H1 (cell line): ENCODE data around the gene RIPOR3. TPM values are rescaled to one million over a fixed set of nuclear protein-coding genes. Genes with fewer than 3 reads are reported as not detected.

Experiments used
- BCL11A ChIP-seq, 2 experiments: IDR thresholded peaks; one replicate each; pipeline ENCODE4 v1.6.1; 2011; ENCODE audit warnings: low read depth in 2 of 2, low read length in 2 of 2, mild to moderate bottlenecking in 2 of 2
- CBX5 ChIP-seq: fragments of 300-800, 300-1000 bp; sonication (generic); IDR thresholded peaks from 2 replicates; pipeline ENCODE4 v1.7.1; 2016; ENCODE audit warnings: antibody characterized with exemption, low read length, low read depth
- CBX8 ChIP-seq: fragments of 300-800, 300-1000 bp; sonication (generic); IDR thresholded peaks from 2 replicates; pipeline ENCODE4 v1.7.1; 2016; ENCODE audit warnings: low read depth, low read length, borderline replicate concordance
- CHD7 ChIP-seq: fragments of 300-600 bp; sonication (generic); IDR thresholded peaks from 2 replicates; pipeline ENCODE4 v1.7.1; 2012; ENCODE audit warnings: low read length, moderate library complexity, mild to moderate bottlenecking, inconsistent platforms; ENCODE audit not compliant: insufficient replicate concordance
- CREB1 ChIP-seq: IDR thresholded peaks from 2 replicates; pipeline ENCODE4 v1.6.1; 2012; ENCODE audit warnings: inconsistent platforms
- HDAC2 ChIP-seq, 2 experiments: fragments of 300-600 bp in 1 of 2; sonication (generic) in 1 of 2; IDR thresholded peaks; 2 replicates each; pipeline ENCODE4 v1.6.1; 2011 to 2012; ENCODE audit warnings: low read depth in 2 of 2, low read length in 2 of 2, mild to moderate bottlenecking in 2 of 2, moderate library complexity in 2 of 2, borderline replicate concordance in 1 of 2, inconsistent platforms in 1 of 2
- NANOG ChIP-seq: IDR thresholded peaks from 2 replicates; pipeline ENCODE4 v1.6.1; 2011; ENCODE audit warnings: low read length, low read depth, mild to moderate bottlenecking, inconsistent platforms; ENCODE audit not compliant: insufficient read depth, poor library complexity, severe bottlenecking
- PHF8 ChIP-seq: fragments of 200-600 bp; sonication (generic); conservative IDR thresholded peaks from 2 replicates; pipeline ENCODE4 v1.7.1; 2012; ENCODE audit warnings: low read depth, mild to moderate bottlenecking, inconsistent platforms, low read length, moderate library complexity
- POLR2AphosphoS5 ChIP-seq: IDR thresholded peaks from 2 replicates; pipeline ENCODE4 v1.6.1; 2011; ENCODE audit warnings: low read depth, low read length
- RNF2 ChIP-seq: fragments of 200-900, 300-1000 bp; sonication (generic); IDR thresholded peaks from 2 replicates; pipeline ENCODE4 v1.7.1; 2016; ENCODE audit warnings: borderline replicate concordance, low read depth, mild to moderate bottlenecking, antibody characterized with exemption, low read length; ENCODE audit not compliant: poor library complexity, severe bottlenecking; ENCODE audit errors: missing control alignments
- SP1 ChIP-seq: IDR thresholded peaks from 2 replicates; pipeline ENCODE4 v1.6.1; 2011; ENCODE audit warnings: low read depth, low read length
- SRF ChIP-seq: IDR thresholded peaks from 2 replicates; pipeline ENCODE4 v1.6.1; 2011; ENCODE audit warnings: mild to moderate bottlenecking, low read depth, low read length, moderate library complexity
- polyA plus RNA-seq, 7 experiments: library from polyadenylated mRNA; depleted of rRNA in 3 of 7; stranded (reverse) in 5 of 7; unstranded in 2 of 7; fragments of >200 nt in 5 of 7; fragments of 200-250 nt in 2 of 7; gene quantifications; 1 replicate in 5 of 7; 2 replicates in 1 of 7; 4 replicates in 1 of 7; pipeline versions ENCODE4 v1.2.1 to v1.2.3, GENCODE V29; 2011 to 2013; ENCODE audit warnings: missing spikeins in 2 of 7, mixed read lengths in 2 of 7
- total RNA-seq: library from RNA; stranded (reverse); fragmentation: NEBNext Ultra II Directional; extraction: Animal tissue kit (Norgen Biotek cat#: 25700); gene quantifications from 2 replicates; pipeline ENCODE4 v1.2.1, GENCODE V29; 2021

RIPOR3 gene
- total and polyA plus RNA-seq, 2 of the 8 experiments (the other 6 are each of a cell fraction or from before 2014, with no cell fraction given), result 3.6 to 4.5 TPM

DNA sequence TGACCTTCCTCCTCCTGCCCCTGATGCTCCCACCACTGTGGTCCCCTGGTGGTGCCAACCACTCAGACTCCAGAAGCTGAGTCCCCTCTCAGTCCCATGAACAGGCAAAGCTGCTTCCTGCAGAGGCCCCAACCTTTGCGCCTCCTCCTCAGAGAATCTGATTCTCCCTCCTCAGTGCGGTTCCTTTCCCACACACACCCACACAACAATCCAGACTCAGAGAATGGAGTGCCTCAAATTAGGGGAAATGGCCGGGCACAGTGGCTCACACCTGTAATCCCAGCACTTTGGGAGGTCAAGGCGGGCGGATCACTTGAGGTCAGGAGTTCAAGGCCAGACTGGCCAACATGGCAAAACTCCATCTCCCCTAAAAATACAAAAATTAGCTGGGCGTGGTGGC lies 23.0 kb downstream of the RIPOR3 start (continued):
- TF ChIP-seq RNF2 (no peak), SP1 (no peak), CBX5 (no peak), BCL11A (IDR thresholded peaks at IDR 0.05; ENCODE audit: low read depth in 2 of 2, low read length in 2 of 2) (no peak), HDAC2 (IDR thresholded peaks at IDR 0.05; ENCODE audit: borderline replicate concordance in 1 of 2, low read depth in 2 of 2, low read length in 2 of 2) (no peak), NANOG (no peak), POLR2AphosphoS5 (no peak), CREB1 (no peak), CHD7 (no peak), CBX8 (no peak), SRF (no peak), PHF8 (no peak)
